ENCODE data around the gene HDGFL2. TPM values are rescaled to one million over a fixed set of nuclear protein-coding genes. Genes with fewer than 3 reads are reported as not detected.

The HDGFL2 gene
- total RNA-seq, 1 experiment from 2014 or later: 108 TPM

- H3T11ph ChIP-seq (ENCODE audit: low read length): no peak overlapping the region
- no peaks in the 10 kb centered on the region for H3K27me3 ChIP-seq (ENCODE audit: insufficient read depth, low read length)
- H3K9ac ChIP-seq (ENCODE audit: extremely low read depth, insufficient read length, low read length): no peak overlapping the region
- no peak overlapping the region for H2BK12ac ChIP-seq (ENCODE audit: insufficient read length, low read depth, low read length)
- no peak overlapping the region for H4K8ac ChIP-seq (replicated peaks; ENCODE audit: insufficient read length, low read depth, low read length)
- Mint-ChIP-seq H3K9me3 (peaks cover 0 to 2% of the 10 kb centered on the region in 2 experiments; a peak in 1 of 5 replicates), H3K36me3 (ENCODE audit: insufficient read depth in 1 of 3, low read depth in 3 of 3) (no peaks in the 10 kb centered on the region), H3K27ac (no peak overlapping the region), H3K4me1 (peaks cover 3 to 4% of the 10 kb centered on the region in 2 experiments; a peak in 3 of 4 replicates), H3K27me3 (ENCODE audit: low read depth) (peaks cover 35% of the 10 kb centered on the region), H3K4me3 (no peak overlapping the region)
- no peak overlapping the region for H2BK20ac ChIP-seq (ENCODE audit: low read depth, low read length, poor library complexity, severe bottlenecking)
- no peaks in the 10 kb centered on the region for H3K79me1 ChIP-seq (ENCODE audit: insufficient read depth, low read depth, low read length, poor library complexity, severe bottlenecking)
- no peak overlapping the region for H3K4ac ChIP-seq (ENCODE audit: low read depth, low read length)
- TF ChIP-seq CTCF (conservative IDR thresholded peaks at IDR 0.05): peak; percentile 86
- H3K23me2 ChIP-seq (ENCODE audit: insufficient read length, low read depth, low read length, poor library complexity, severe bottlenecking): no peaks in the 10 kb centered on the region
- no peak overlapping the region for H4K91ac ChIP-seq (ENCODE audit: insufficient read length, low read depth, low read length)
- H2BK120ac ChIP-seq (ENCODE audit: low read depth, low read length, poor library complexity, severe bottlenecking): no peak overlapping the region
- H3K18ac ChIP-seq (ENCODE audit: insufficient read length, low read depth, low read length): no peak overlapping the region
- no peaks in the 10 kb centered on the region for H4K20me1 ChIP-seq (ENCODE audit: control insufficient read depth, insufficient read depth, insufficient read length)
- no peak overlapping the region for H3K4me2 ChIP-seq (ENCODE audit: insufficient read depth, insufficient read length, low read length)
- no peak overlapping the region for H2AFZ ChIP-seq (ENCODE audit: low read length)
- no peak overlapping the region; the same call in 1 of the 2 replicates for H3K14ac ChIP-seq (ENCODE audit: insufficient read depth, low read length)
- H3K79me2 ChIP-seq (ENCODE audit: insufficient read depth, low read length): no peaks in the 10 kb centered on the region
- H3K9me3 ChIP-seq (ENCODE audit: control insufficient read depth, low read depth, low read length): no peaks in the 10 kb centered on the region
- no peak overlapping the region for H3K56ac ChIP-seq (ENCODE audit: insufficient read length, low read depth, low read length)
- H2AK5ac ChIP-seq (ENCODE audit: insufficient read length, low read length): no peak overlapping the region
- no peak overlapping the region for H3K27ac ChIP-seq (ENCODE audit: insufficient read length, low read depth, low read length)
- H3K23ac ChIP-seq (ENCODE audit: insufficient read length, low read depth, low read length): no peak overlapping the region
- H2BK15ac ChIP-seq (ENCODE audit: low read depth, low read length): no peak overlapping the region; the same call in 1 of the 2 replicates
- H3K4me1 ChIP-seq (ENCODE audit: insufficient read depth, low read length): no peaks in the 10 kb centered on the region
- no peak overlapping the region for H4K5ac ChIP-seq (ENCODE audit: insufficient read length, low read depth, low read length)
- H2BK5ac ChIP-seq (ENCODE audit: insufficient read length, low read length): no peak overlapping the region
- WGBS (ENCODE audit: extremely low coverage, insufficient read length, low lambda C conversion rate): no CpG with 5 or more reads among the region's 53 CpGs
- peak; percentile 69 for DNase-seq
These were observed 51.4 kb downstream of the HDGFL2 start for GRCh38 chr19:4523306-4524110.

Data from H9 (cell line).